Measurements from ENCODE around the gene YARS1. TPM values are rescaled to one million over a fixed set of nuclear protein-coding genes. Genes with fewer than 3 reads are reported as not detected.
A peak's percentile ranks its signal among the peaks of the same experiment; 100 is the strongest.

Gene YARS1
- total RNA-seq, 3 donors from 2014 or later, result 47.0 to 66.7 (median 54.8) TPM

- Histone ChIP-seq H3K9me3 (no peaks in the 10 kb centered on the region), H3K4me1 (ENCODE audit: low read depth) (peaks cover 85% of the 10 kb centered on the region), H3K4me3 (no peak overlapping the region), H3K36me3 (ENCODE audit: low read depth) (no peaks in the 10 kb centered on the region)
- TF ChIP-seq CTCF (IDR thresholded peaks at IDR 0.05), result no peak
- ATAC-seq, result no peak
- intact Hi-C loops (cut with DNase I, micrococcal nuclease), result no loop called here
- no peak for DNase-seq
Measured at GRCh38 chr1:32758177-32758794, 58.9 kb downstream of the YARS1 start.

- H3K4me1 ChIP-seq (ENCODE audit: low read depth), result peaks cover 81% of the 10 kb centered on the region
- no peaks in the 10 kb centered on the region for H3K9me3 ChIP-seq
- ATAC-seq (peak; percentile 1), DNase-seq (peak in 2 of 3 donors; percentile 63 to 64)
- no peak for TF ChIP-seq CTCF (IDR thresholded peaks at IDR 0.05)
- H3K36me3 ChIP-seq (ENCODE audit: low read depth), result no peaks in the 10 kb centered on the region
- intact Hi-C loops (cut with DNase I, micrococcal nuclease), result no loop called here
- H3K4me3 ChIP-seq, result no peak overlapping the region
Measured at GRCh38 chr1:32757213-32757895, 59.8 kb downstream of the YARS1 start.

- peaks cover 65% of the 10 kb centered on the region for H3K4me1 ChIP-seq (ENCODE audit: low read depth)
Measured at GRCh38 chr1:32755810-32756159, 61.4 kb downstream of the YARS1 start.

GRCh38 chr1:32755098-32755809 is 61.9 kb downstream of the YARS1 start:
- TF ChIP-seq CTCF (IDR thresholded peaks at IDR 0.05), result no peak
- intact Hi-C loops (cut with DNase I, micrococcal nuclease), result no loop called here
- Histone ChIP-seq H3K4me3 (no peak overlapping the region), H3K9me3 (no peaks in the 10 kb centered on the region), H3K36me3 (ENCODE audit: low read depth) (no peaks in the 10 kb centered on the region), H3K4me1 (ENCODE audit: low read depth) (peaks cover 61% of the 10 kb centered on the region)
- ATAC-seq (no peak), DNase-seq (no peak)

More at GRCh38 chr1:32755810-32756159, 61.4 kb downstream of the YARS1 start:
- Histone ChIP-seq H3K36me3 (ENCODE audit: low read depth) (no peaks in the 10 kb centered on the region), H3K4me3 (no peak overlapping the region), H3K9me3 (no peaks in the 10 kb centered on the region)
- intact Hi-C loops (cut with DNase I, micrococcal nuclease), result no loop called here
- no peak for DNase-seq
- ATAC-seq, result no peak
- no peak for TF ChIP-seq CTCF (IDR thresholded peaks at IDR 0.05)

- no peak for TF ChIP-seq CTCF (IDR thresholded peaks at IDR 0.05)
- H3K4me3 ChIP-seq, result no peak overlapping the region
- H3K9me3 ChIP-seq, result no peaks in the 10 kb centered on the region
- intact Hi-C loops (cut with DNase I, micrococcal nuclease), result no loop called here
- no peak for DNase-seq
- no peaks in the 10 kb centered on the region for H3K36me3 ChIP-seq (ENCODE audit: low read depth)
- H3K4me1 ChIP-seq (ENCODE audit: low read depth), result peaks cover 60% of the 10 kb centered on the region
- ATAC-seq, result peak; percentile 27
Measured at GRCh38 chr1:32754317-32755097, 62.7 kb downstream of the YARS1 start.

Data from mucosa of descending colon (tissue), 3 donors.